ENCODE measurements around the gene MEPCE.
"Not testable (repeated sequence)": the region's sequence is repeated elsewhere in the genome, so short reads cannot be mapped to it uniquely, and the experiment has no call there.

Gene MEPCE, protein sequence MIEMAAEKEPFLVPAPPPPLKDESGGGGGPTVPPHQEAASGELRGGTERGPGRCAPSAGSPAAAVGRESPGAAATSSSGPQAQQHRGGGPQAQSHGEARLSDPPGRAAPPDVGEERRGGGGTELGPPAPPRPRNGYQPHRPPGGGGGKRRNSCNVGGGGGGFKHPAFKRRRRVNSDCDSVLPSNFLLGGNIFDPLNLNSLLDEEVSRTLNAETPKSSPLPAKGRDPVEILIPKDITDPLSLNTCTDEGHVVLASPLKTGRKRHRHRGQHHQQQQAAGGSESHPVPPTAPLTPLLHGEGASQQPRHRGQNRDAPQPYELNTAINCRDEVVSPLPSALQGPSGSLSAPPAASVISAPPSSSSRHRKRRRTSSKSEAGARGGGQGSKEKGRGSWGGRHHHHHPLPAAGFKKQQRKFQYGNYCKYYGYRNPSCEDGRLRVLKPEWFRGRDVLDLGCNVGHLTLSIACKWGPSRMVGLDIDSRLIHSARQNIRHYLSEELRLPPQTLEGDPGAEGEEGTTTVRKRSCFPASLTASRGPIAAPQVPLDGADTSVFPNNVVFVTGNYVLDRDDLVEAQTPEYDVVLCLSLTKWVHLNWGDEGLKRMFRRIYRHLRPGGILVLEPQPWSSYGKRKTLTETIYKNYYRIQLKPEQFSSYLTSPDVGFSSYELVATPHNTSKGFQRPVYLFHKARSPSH

DNA sequence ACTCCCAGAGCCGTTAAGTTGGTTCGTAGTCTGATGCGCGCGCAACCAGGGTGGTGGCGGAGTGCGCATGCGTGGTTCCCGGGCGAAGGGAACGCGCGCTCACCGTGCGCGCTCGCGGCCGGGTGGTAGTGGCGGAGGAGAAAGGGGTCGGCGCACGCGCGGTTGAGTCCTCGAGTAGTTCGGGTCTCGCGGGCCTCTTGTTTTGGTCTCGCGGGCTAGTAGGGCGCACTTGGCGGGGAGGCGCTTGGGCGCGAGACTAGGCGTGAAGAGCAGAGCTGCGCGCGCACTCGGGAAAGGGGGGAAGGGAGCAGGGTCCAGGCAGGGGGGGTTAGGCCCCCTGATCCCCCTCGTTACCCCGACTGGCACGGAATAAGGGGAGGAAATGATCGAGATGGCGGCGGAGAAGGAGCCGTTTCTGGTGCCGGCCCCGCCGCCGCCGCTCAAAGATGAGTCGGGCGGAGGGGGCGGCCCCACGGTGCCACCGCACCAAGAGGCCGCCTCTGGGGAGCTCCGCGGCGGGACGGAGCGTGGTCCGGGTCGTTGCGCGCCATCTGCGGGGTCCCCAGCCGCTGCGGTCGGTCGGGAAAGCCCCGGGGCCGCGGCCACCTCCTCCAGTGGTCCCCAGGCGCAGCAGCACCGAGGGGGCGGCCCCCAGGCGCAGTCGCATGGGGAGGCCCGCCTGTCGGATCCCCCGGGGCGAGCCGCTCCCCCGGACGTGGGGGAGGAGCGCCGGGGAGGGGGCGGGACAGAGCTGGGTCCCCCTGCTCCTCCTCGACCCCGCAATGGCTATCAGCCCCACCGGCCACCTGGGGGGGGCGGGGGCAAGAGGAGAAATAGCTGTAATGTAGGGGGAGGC lies at the start of gene MEPCE:
Gene MEPCE, plus strand, starts transcription at position 195 of the 856 bp plus-strand sequence. Its CDS starts 188 bp downstream, at position 383.
- DNase-seq (ENCODE audit: low read depth): peak; percentile 71

DNA sequence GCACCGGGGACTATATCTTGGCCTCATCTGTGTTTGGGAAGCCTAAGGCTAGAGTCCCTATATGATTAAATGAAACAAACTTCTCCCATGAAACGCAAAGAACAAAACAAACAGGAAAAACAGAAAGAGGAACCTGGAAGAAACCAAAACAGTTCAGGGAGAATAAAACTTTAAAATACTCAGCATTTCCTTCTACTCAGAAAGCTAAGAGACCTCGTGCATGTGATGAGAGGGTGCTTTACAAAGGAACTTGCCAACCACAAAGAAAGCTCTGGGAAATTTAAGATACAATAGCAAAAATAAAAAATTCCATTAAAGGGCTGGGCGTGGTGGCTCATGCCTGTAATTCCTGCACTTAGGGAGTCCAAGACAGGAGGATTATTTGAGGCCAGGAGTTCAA lies 49.4 kb upstream of the MEPCE start:
- DNase-seq (ENCODE audit: low read depth): no peak

DNA sequence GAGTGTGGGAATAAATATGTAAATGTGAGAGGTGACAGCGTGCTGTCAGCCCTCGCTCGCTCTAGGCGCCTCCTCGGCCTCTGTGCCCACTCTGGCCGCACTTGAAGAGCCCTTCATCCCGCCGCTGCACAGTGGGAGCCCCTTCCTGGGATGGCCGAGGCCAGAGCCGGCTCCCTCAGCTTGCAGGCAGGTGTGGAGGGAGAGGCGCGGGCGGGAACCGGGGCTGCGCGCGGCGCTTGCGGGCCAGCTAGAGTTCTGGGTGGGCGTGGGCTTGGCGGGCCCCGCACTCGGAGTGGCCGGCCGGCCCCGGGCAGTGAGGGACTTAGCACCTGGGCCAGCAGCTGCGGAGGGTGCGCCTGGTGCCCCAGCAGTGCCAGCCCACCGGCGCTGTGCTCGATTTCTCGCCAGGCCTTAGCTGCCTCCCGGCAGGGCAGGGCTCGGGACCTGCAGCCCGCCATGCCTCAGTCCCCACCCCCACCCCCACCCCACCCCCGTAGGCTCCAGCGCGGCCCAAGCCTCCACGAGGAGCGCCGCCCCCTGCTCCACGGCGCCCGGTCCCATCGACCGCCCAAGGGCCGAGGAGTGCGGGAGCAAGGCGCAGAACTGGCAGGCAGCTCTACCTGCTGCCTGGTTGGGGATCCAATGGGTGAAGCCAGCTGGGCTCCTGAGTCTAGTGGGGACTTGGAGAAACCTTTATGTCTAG lies 47.9 kb upstream of the MEPCE start:
- not testable (repeated sequence) for DNase-seq (ENCODE audit: low read depth)

DNA sequence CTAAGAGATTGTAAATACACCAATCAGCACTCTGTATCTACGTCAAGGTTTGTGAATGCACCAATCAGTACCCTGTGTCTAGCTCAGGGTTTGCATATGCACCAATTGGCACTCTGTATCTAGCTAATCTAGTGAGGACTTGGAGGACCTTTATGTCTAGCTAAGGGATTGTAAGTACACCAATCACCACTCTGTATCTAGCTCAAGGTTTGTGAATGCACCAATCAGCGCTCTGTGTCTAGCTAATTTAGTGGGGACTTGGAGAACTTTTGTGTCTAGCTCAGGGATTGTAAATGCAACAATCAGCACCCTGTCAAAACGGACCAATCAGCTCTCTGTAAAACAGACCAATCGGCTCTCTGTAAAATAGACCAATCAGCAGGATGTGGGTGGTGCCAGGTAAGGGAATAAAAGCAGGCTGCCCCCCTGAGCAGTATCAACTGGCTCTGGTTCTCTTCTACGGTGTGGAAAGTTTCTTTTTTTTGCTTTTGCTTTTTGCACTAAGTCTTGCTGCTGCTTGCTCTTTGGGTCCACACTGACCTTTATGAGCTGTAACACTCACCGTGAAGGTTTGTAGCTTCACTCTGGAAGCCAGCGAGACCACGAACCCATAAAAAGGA lies 47.3 kb upstream of the MEPCE start:
- not testable (repeated sequence) for DNase-seq (ENCODE audit: low read depth)

DNA sequence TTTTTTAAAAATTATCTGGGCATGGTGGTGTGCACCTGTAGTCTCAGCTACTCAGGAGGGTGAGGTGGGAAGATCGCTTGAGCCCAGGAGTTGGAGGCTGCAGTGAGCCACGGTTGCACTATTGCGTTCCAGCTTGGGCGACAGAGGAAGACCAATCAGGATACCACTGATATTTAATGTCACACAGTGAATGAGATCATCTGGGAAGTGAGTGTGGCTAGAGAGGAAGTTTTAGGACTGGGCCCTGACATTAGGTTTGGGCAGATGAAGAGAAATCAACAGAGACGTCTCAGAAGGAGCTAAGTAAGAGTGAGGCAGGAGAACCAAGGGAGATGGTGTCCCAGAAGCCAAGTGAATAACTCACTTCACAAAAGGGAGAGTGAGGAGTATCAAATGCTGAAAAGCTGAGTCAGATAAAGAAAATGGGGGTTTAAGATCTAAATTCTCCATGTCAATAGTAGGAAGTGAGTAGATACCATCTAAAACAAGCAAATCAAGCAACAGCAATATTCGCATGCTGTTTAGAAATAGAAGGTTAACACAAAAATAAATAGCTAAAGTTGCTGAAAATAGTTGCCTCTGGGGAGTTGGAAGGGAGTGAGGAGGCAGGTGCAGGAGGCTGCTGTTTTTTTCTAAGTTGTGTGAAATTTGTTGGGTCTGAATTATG lies 44.9 kb upstream of the MEPCE start:
- no peak for DNase-seq (ENCODE audit: low read depth)

DNA sequence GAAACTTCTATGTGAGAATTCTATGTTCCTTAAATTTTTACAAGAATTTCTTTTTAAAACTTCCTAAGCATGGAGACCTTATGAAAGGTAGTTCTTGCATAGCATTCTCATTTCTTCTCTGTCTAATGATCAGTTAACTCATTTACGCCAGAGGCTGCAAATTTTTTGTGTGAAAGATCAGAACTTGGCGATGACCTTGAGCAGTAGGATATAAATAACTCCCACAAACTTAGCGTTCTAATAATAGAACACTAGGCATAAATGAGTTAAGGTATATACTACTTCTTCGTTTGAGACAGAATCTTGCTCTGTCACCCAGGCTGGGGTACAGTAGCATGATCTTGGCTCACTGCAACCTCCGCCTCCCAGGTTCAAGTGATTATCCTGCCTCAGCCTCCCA lies 42.7 kb upstream of the MEPCE start:
- DNase-seq (ENCODE audit: low read depth): no peak

DNA sequence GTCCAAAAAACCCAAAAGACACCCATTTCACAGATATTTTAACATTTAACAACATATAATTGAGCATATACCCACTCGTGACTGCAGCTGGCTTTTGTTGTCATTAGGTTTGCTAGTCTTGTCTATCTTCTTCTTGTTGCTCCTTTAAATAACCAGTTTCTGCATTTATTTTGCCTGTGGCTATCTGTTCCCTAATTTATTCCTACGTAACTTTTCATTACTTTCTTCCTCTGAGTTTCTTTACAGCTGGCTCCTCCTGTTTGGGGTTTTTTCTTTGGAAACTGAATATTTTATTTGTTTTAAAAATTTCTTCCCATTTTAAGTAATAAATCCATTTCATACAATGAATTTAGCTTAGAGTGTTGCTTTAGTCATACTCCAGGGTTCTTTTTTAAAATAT lies 41.9 kb upstream of the MEPCE start:
- no peak for DNase-seq (ENCODE audit: low read depth)

DNA sequence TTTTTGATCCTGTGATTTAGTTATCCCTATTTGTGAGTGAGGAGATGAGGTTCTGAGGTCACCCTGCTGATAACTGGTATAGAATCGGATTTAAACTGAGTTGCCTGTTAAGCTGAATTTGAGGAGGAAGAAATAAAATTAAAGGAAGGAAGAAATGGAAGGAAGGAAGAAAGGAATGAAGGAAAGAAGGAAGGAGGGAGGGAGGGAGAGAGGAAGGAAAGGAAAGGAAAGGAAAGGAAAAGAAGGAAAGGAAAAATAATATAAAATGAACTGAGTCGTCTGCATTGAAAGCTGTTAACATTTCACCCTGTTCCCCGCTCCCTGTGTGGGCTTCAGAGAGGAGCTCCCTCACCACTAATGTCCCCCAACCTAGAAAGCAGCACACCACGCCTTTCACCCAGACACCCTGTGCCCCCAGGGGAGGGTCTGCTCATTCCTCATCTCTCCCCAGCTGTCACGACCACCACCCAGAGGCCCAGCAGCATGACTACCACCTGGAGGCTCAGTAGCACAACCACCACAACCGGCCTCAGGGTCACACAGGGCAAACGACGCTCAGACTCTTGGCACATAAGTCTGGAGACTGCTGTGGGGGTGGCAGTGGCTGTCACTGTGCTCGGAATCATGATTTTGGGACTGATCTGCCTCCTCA lies 40.1 kb upstream of the MEPCE start:
- DNase-seq (ENCODE audit: low read depth): no peak

DNA sequence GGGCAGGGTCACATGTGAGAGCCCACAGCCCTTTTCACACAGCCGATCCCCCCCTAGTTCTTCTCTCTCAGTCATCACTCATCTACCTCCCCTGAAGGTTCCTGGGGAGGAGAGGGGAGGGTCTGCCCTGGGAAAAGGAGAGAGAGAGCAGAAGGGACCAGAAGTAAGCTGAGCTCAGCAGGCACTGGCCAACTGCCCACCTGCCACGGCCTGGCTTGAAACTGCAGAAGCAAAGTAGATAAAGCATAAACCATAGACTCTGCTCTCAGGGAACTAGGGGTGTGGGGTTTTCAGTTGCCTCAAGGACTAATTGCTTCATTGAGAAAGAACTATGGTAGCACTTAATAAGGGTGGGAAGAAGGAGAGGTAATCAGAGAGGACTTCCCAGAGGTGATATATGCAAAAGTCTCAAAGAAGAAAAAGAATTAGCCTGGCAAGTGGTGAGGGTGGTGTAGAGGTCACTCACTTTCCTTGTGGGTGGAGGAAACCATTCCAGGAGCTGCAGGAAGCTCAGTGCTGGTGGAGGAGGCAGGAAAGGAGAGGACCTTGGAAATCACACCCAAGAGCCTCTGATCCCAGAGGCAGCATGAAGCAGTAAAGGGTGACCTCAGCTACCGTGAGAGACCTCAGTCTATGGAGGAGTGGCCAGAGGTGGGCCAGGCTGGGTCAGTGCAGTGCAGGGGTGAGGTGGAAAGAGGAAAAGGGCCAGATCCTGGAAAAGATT lies 39.2 kb upstream of the MEPCE start:
- DNase-seq (ENCODE audit: low read depth): no peak

DNA sequence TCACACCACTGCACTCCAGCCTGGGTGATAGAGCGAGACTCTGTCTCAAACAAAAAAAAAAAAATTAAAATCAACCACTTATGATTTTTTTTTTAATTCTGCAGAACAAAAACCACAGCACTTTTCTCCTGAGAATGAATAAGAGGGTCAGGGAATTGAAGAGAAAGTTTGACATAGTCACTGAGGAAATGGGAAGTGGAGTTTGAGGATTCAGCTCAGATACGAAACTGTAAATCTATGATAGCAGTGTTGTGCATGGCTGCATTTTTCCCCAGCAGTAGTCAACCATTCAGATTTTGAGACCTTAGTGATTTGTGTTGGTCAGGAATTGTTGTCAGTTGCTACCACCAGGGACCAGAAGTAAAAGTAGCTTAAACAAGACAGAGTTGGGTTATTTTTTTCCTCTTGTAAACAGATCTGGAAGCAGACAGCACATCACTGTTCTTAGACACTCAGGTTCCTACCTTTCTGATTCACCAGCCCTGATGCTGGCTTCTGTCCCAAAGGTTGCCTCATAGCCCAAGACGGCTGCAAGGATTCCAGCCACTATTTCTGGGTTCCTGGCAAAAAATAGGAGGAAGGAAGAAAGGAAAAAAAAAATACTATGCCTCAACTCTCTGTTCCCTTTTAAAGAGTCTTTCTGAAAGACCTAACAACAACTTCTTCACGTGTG lies 36.3 kb upstream of the MEPCE start:
- DNase-seq (ENCODE audit: low read depth): no peak

DNA sequence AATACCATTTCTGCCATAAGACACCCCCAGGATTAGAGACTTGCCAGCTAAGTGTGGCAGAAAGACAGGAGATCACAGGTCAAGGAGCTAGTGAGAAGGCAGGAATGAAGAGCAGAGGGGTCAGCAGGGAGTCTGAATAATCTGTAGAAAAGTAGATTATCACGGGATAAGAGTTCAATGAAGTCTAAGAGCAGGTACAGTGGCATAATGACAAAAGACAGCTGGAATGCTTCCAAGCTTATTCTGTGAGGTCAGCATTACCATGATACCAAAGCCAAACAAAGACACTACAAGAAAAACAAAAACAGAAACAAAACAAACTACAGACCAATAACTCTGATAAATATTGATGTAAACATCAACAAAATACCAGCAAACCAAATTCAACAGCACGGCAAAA lies 35.6 kb upstream of the MEPCE start:
- DNase-seq (ENCODE audit: low read depth): no peak

DNA sequence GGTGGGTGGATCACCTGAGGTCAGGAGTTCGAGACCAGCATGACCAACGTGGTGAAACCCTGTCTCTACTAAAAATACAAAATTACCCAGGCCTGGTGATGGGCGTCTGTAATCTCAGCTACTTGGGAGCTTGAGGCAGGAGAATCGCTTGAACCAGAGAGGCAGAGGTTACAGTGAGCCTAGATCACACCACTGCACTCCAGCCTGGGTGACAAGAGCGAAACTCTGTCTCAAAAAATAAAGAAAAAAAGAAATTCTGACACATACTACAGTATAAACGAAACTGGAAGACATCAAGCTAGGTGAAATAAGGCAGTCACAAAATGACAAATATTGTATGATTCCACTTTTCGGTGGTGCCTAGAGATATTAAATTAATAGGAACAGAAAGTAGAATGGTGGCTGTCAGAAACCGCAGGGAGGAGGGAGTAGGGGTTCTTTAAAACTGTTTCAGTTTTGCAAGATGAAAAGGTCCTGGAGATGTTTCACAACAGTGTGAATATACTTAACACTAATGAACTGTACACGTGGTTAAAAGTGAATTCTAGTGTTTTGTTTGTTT lies 33.1 kb upstream of the MEPCE start:
- no peak for DNase-seq (ENCODE audit: low read depth)

DNA sequence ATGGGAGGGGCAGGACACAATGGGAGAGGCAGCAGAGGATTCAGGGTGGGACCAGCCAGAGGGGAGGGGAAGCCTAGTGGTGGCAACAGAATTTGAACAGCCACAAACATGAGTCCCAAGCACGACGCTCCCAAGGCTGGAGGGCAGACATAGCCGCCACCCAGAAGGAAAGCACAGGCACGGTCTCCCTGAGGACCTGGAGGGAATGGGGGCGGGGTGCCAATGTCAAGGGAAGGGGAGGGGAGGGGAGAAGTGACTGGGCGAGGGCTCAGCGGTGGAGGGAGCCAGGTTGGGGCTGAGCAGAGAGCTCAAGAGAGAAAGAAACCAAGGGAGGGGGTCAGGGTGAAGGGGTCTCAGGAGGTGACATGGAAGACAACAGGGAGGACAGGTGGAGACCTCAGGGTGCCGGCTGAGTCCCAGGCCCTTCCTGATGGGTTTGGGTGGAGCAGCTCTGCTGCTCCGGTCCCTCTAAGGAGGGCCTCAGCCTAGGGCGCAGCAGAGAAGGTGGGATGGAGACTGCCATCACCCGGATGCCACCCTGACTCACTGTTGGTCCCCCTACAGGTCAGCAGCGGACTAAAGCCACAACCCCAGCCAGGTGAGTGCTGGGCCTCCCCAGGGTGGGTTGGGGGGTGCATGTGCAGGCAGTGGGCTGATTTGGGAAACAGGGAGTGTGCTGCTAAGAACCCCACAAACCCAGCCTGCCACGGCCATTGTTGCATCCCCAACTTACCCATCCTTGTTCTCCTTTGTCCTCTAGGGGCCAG lies 32.1 kb upstream of the MEPCE start:
- DNase-seq (ENCODE audit: low read depth): no peak

DNA sequence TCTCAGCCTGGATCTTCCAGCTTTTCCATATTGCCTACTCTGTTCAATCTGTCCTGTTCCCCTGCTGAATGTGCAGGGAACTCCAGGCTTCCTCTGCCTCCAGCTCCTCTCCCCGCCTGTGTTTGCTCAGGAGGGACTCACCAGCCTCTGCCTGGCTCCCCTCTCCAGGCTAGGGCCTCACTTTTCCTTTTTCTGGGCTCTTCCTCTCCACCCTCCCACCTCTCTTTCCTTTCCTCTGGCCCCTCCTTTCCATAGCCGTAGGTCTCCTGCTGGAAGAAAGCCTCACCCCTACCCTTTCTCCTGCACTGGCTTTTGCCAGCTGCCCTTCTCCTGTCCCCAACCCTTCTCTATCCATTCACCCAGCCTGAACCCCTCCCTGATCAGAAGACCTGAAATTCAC lies 31.4 kb upstream of the MEPCE start:
- DNase-seq (ENCODE audit: low read depth): no peak

DNA sequence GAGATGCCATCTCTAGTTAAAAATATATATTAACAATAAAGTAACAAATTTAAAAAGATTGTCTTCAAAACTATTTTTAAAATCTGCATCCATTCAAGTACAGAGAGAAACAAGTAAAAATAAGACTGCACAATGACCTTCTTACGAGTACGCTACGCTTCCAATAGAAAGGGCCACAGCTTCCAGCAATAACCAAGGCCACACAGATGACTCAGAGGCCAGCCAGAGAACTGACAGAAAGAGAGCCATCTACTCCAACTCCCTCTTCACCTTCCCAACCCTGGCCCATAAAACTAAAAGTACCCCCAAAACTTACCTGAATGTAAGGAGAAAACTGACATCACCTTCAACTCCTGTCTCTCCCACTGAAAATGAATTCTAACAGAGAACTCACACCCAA lies 29.6 kb upstream of the MEPCE start:
- DNase-seq (ENCODE audit: low read depth): no peak

DNA sequence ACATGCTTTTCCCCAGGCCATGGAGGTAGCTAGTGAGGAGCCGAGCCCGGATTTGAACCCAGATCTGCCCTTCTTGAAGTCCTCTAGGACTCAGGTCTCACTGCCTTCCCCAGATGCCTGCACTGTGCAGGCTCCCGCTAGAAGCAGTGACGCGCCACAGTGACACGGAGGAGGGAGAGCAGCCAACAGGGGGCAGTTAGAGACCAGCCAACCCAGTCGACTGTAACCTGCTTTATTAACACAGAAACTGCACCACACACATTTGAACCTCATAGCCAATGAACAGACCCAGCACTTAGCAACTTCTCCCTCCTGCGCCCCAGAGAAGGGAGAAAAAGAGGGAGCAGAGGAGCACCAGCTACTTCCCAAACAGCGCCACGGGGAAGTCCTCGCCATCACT lies 29.0 kb upstream of the MEPCE start:
- no peak for DNase-seq (ENCODE audit: low read depth)

DNA sequence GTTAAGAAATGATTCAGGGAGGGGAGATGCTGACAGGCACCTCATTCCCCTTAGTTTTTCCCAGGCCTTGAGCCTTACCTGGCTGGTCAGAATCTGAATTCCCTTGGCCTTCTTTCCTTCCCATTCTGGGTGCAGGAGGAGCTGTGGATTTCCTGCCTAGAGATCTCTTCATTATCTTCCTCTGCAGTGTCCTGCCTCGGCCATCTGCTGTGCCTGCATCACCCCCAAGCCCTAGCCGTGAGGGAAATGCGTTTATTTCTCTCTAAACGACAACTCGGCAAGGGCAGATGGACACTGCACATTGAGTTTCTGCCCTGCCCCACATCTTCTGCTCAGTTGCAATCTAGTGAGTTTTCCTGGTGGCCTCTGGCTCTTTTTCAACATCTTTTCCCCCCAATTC lies 27.8 kb upstream of the MEPCE start:
- no peak for DNase-seq (ENCODE audit: low read depth)

DNA sequence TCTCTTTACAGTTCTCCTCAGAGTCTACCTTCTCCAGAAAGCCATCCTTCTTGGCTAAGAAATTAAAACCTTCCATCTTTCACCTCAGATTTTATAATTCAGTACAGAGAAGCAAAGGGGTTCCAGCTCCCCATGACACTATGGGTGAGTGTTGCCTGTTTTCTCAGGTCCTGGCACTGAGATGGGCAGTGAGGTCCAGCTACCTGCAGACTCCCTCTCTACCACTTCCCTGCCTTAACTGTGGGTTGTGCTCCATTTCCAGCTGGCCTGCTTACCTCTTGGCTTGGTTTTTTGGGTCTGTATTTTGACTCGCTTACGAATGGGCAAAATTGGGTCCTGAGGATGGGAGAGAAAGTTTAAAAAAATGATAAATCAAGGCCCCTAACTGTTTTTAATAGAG lies 27.4 kb upstream of the MEPCE start:
- DNase-seq (ENCODE audit: low read depth): no peak

All from non-pigmented ciliary epithelial cell (primary cell).